Kidney tubule cell (primary cell): ENCODE measurements around the gene MRPL16.
"Not testable (repeated sequence)": the region's sequence is repeated elsewhere in the genome, so short reads cannot be mapped to it uniquely, and the experiment has no call there.

Experiments used
- DNase-seq: peaks from one replicate; pipeline ENCODE4 v3.0.0-alpha.2; 2018; ENCODE audit warnings: low spot score

Gene MRPL16

GRCh38 chr11:59812220-59812619, 1.6 kb upstream of the MRPL16 start:
- DNase-seq: no peak

- DNase-seq: no peak
Measured at GRCh38 chr11:59810911-59811259, 307 bp upstream of the MRPL16 start.

DNA sequence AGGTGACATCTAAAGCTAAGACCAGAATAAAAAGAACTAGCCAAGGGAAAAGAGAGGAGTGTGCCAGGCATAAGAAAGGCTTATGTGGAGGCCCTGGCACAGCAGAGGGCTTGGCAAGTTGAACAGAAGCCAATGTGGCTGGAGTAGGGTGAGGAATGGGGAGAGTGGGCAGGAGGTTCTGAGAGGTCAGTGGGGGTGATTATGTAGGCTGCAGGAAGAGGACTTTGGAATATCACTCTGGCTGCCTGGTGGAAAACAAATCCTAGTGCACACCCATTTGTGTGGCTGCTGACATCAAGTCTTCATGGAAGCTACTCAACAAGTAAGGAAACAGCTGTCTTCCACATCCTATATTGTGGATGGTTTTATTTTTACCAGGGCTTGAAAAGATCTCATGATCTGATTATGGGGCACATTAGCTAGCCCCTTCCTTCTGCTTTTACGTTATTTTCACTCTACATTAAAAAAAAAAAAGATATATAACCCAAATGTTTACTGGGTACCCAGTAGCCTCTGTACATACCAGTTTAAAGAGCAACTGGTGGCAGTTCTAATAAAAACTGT, 3.4 kb downstream of the MRPL16 start:
- DNase-seq: no peak

- no peak for DNase-seq
Measured at GRCh38 chr11:59804061-59804460, 6.5 kb downstream of the MRPL16 start.

DNA sequence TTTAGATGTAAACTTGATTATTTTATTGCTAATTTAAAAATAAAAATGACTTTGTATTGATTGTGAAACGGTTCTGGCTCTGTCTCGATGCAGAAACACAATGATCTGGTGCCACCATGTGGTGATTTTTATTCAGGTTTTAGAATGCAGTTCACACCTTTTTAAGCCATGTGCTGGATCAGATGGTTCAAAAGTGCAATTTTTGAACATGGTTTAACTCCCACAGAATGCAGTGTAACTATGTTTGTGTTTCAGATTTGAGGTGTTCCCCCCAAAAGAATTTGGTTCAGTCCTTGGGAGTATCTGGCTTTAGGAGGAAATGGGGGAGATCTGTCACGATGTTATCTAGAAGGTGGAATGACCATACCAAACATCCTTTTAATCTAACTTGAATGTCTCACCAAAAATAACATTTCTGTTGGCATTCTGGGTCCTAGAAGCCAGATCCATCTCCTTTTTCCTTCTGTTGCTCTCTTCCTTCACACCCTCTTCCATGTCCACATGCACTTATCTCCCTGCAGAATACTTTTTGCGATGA, 7.9 kb downstream of the MRPL16 start:
- DNase-seq: peak; percentile 62

- DNase-seq: peak; percentile 70
Measured at GRCh38 chr11:59801981-59802638, 8.5 kb downstream of the MRPL16 start.

GRCh38 chr11:59801160-59801706, 9.3 kb downstream of the MRPL16 start:
- no peak for DNase-seq

GRCh38 chr11:59800390-59801025, 10.1 kb downstream of the MRPL16 start:
- no peak for DNase-seq

DNA sequence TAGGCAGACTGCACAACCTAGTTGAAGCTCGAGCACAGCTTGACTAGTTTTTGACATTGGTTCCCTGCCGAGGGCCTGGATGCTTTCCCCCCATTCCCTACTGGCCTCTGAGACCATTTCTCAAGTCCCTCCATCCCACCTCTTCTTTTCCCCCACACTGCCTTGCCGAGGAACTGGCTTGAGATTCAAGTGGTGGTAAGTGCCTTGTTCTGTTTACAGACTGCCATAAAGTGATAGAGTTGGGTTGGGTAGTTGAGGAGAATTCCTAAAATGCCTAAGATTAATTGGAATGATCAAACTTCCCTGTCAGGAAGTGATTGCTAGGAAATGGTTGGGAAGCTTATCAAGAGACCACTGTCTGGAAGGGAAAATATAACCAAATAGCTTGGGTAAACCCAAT, 16.2 kb downstream of the MRPL16 start:
- no peak for DNase-seq

DNA sequence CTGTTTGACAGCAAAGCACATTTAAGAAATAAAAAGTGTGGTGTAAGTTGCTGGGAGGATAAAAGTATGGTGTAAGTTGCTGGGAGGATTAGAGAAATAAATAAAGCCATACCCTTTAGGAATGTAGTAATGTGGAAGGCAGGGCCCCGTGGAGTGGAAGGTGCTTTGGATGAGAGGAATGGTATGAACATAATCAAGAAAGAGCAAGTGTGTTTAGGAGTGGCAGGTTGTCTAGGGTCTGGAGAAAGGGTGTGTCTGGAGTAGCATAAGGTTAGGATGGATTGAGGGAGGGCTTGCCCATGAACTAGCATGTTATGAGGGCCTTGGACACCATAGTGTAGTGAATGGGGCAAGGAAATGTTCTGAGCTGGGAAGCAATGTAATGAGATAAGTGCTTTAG, 18.1 kb downstream of the MRPL16 start:
- DNase-seq: no peak

- no peak for DNase-seq
Measured at GRCh38 chr11:59791639-59792038, 18.9 kb downstream of the MRPL16 start.

DNA sequence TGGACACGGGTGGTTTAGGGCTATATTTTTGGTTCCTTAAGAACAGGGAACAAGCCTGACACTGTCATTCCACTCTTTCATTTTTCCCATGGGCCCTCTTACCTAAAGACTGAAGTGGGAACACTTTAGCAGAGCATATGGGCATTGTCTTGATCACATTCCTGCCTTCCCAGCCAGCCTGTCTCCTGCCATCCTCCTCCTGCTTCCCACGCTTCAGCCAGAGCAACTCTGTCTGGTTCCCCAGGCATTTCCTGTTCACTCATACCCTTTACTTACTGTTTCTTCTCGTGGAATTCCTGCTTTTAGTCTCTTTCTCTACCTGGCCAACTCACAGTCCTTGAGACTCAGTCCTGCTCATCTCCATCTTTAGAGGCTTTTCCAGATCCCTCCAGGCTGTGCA, 22.8 kb downstream of the MRPL16 start:
- peak; percentile 52 for DNase-seq

GRCh38 chr11:59787255-59787588, 23.4 kb downstream of the MRPL16 start:
- DNase-seq: no peak

DNA sequence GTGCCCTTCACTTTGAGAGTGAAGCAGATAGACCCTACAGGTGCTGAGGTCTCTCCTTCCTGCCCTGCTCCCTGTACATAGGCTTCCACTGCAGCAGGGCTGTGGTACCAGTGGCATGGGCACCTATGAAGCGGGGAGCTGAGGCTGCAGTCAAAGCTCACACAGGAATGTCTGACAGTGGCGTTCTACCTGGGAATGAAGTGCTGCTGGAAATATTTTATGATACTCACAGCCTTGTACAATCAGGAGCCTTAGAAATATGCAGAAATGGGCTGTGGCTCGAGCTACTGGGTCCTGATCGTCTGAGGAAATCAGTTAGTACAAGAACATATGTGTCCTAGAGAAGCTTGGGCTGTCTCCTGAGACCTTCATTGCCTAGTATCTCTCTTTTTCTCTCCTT, 24.8 kb downstream of the MRPL16 start:
- DNase-seq: no peak

DNA sequence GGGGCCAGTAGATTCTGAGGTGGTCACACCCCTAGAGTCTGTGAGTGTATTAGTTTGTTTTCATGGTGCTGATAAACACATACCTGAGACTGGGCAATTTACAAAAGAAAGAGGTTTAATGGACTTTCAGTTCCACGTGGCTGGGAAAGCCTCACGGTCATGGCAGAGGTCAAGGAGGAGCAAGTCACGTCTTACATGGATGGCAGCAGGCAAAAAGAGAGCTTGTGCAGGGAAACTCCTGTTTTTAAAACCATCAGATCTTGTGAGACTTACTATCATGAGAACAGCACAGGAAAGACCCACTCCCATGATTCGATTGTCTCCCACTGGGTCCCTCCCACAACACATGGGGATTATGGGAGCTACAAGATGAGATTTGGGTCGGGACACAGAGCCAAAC, 26.1 kb downstream of the MRPL16 start:
- not testable (repeated sequence) for DNase-seq

DNA sequence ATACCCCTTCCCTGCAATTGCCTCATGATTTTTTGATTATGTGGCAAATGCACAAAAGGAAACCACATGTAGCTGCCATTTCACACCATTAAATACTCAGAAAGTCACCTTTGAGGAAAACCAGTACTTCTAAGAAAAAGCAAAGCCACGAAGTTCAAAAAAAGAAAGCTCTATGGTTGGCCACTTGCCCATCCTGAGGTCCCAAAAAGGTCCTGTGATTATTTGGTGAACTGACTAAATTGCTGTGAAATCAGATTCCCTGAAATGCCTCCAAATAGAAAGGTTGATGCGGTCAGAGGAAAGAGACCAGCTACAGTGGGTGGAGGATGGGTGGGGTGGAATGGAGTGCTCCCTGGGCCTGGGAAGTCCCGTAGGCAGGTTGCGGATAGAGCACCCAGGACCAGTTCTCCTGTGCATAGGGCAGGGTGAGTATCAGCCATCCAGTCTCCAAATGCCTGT, 26.9 kb downstream of the MRPL16 start:
- DNase-seq: no peak

DNA sequence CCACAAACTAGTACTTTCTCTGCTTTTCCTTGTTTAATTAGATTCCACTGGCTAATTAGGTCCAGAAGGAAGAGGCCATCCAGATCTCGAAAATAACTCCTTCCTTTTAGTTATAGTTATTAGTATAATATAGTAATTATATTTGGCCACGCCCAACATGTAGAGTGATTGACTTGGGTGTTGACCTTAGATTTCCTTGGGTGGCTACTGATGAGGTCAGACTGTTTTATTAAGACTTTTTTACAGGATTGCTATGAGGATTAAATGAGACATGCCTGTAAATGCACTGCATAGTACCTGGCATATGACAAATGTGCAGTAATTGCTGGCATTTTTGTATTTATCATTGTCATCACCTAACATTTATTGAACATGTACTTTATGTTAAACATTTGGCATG, 28.5 kb downstream of the MRPL16 start:
- no peak for DNase-seq

DNA sequence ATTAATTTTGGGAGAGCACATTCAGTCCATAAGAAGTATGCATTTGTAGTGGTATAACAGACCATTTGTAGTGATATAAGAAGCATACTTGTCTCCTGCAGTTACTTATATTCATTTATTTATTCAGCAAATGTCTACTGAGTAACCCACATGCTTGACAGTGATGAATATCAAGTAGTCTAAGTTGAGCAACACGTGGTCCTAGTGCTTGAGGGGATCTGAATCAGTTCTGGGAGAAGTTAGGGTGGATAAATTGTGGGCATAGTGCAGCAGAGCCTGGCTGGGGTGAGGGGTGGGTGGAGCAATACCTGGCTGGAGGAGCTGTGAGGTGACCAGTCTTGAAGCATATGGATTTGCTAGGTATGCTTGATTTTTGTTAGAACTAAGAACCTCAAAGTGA, 31.1 kb downstream of the MRPL16 start:
- no peak for DNase-seq

DNA sequence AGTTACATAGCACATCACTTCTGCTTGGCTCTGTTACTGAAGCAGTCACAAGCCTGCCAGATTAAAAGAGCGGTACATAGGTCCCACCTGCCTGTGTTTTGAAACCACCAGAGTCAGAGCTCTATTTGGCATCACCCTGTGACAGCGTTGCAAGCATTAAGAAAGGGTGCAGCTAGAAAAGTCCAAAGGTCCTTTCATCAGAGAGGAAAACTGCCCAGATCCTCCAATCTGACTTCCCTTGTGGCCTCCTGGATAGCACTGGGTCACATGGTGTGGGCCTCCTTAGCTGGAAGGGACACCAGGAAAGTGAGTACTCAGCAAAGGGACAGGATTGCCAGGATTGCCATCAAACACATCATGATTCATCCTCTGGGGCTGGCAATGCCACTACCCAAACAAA, 32.5 kb downstream of the MRPL16 start:
- peak; percentile 42 for DNase-seq

GRCh38 chr11:59777104-59777503, 33.5 kb downstream of the MRPL16 start:
- DNase-seq: peak; percentile 77

DNA sequence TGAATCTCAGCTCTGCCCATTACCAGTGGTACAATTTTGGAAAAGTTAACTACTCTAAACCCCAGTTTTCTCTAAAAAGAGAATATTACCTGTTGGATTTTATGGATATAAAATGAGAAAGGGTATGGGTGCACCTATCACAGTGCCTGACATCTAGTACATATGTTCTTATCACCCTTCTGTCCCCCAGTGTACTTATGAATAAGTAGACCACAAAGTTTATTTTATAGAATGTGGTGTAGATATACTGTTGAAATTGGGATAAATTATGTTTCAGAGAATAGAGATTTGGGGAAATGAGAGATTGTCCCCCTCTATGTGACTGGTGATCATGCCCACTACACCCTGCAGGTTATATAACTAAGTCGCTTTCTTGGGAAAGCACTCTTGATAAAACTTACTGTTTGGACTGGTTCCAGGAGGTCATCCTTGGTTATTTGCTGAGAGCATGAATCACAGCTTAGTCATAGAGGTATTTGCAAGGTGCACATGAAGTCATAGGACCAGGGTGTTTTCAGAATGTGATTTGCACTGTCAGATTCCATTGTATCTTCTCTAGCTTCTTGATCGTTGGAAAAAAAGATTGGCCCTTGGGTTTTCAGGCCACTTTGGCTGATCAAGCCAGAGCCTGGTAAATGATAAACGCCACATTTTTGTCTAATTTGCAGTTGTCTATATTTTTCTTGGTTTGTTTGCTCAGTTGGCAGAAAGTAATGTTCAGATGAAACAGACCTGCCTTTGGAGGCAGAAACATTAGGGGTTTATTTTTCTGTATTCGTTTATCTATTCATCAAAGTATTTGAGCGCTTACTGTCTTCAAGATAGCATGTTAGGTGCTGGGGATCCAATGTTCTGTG, 34.1 kb downstream of the MRPL16 start:
- peak; percentile 96 for DNase-seq

DNA sequence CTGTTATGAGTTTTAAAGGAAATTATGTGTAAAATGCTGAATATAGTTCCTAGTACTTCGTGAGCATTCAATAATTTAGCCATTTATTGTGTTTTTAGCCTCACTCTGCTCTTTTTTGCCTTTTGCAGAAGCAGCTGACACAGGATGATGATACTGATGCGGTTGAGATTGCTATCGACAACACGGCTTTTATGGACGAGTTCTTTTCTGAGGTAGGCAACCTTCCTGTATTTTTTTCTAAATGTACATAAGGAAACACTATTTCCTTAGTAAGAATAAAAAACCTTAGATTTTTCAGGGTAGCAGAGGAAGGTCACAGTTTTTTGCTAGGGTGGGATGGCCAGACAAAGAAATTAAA, 37.5 kb downstream of the MRPL16 start:
- DNase-seq: no peak
